HepG2 (cell line): Measurements from ENCODE around the gene TXN2. TPM values are rescaled to one million over a fixed set of nuclear protein-coding genes. Genes with fewer than 3 reads are reported as not detected.

Experiments used
- CEBPG ChIP-seq: IDR thresholded peaks from 2 replicates; pipeline ENCODE4 v1.6.1; 2016
- DNMT1 ChIP-seq: sonication (generic); formaldehyde crosslinking; IDR thresholded peaks from 2 replicates; pipeline ENCODE4 v1.5.1; 2020; ENCODE audit warnings: mild to moderate bottlenecking, missing genetic modification reagents
- GATAD1 ChIP-seq: IDR thresholded peaks from 2 replicates; pipeline ENCODE4 v1.6.1; 2016; ENCODE audit warnings: missing genetic modification reagents, missing compliant biosample characterization
- GATAD2A ChIP-seq: IDR thresholded peaks from 2 replicates; pipeline ENCODE4 v1.6.1; 2016
- KLF15 ChIP-seq: sonication (generic); formaldehyde crosslinking; IDR thresholded peaks from 2 replicates; pipeline ENCODE4 v1.8.1; 2023; ENCODE audit warnings: borderline replicate concordance, mild to moderate bottlenecking, inconsistent platforms, missing genetic modification reagents, mixed read lengths
- KMT2B ChIP-seq: IDR thresholded peaks from 2 replicates; pipeline ENCODE4 v1.6.1; 2016; ENCODE audit warnings: missing genetic modification reagents, missing compliant biosample characterization
- PCBP1 ChIP-seq: fragments of 200-400 bp; formaldehyde crosslinking; IDR thresholded peaks from 2 replicates; pipeline ENCODE4 v1.6.1; 2017; ENCODE audit warnings: mild to moderate bottlenecking, low read depth, low read length, borderline replicate concordance
- PLRG1 ChIP-seq: fragments of 450-650 bp; conservative IDR thresholded peaks from 2 replicates; pipeline ENCODE4 v1.6.1; 2016
- POLR2AphosphoS2 ChIP-seq: IDR thresholded peaks from 2 replicates; pipeline ENCODE4 v1.6.1; 2011; ENCODE audit warnings: low read depth, low read length, improper control_type of control experiment
- RBM22 ChIP-seq: fragments of 200-400 bp; formaldehyde crosslinking; optimal IDR thresholded peaks from 2 replicates; pipeline ENCODE3; 2017; ENCODE audit warnings: mild to moderate bottlenecking, low read length, moderate library complexity
- SIX4 ChIP-seq: sonication (generic); formaldehyde crosslinking; IDR thresholded peaks from 2 replicates; pipeline ENCODE4 v1.4.0; 2020; ENCODE audit warnings: missing genetic modification reagents
- SMAD3 ChIP-seq: sonication (generic); formaldehyde crosslinking; IDR thresholded peaks from 2 replicates; pipeline ENCODE4 v1.4.0; 2020; ENCODE audit warnings: missing genetic modification reagents
- SP5 ChIP-seq: IDR thresholded peaks from 2 replicates; pipeline ENCODE4 v1.6.1; 2016; ENCODE audit warnings: low read depth, borderline replicate concordance
- SRSF9 ChIP-seq: fragments of 200-400 bp; formaldehyde crosslinking; IDR thresholded peaks from 2 replicates; pipeline ENCODE4 v1.6.1; 2018; ENCODE audit warnings: borderline replicate concordance, mild to moderate bottlenecking, low read depth, low read length; ENCODE audit not compliant: insufficient read depth, poor library complexity, severe bottlenecking
- ZBTB21 ChIP-seq: sonication (generic); formaldehyde crosslinking; IDR thresholded peaks from 2 replicates; pipeline ENCODE4 v1.4.0; 2020; ENCODE audit warnings: missing genetic modification reagents
- ZFY ChIP-seq: sonication (generic); formaldehyde crosslinking; IDR thresholded peaks from 2 replicates; pipeline ENCODE4 v1.4.0; 2020; ENCODE audit warnings: missing genetic modification reagents
- ZNF207 ChIP-seq: fragments of 450-650 bp; IDR thresholded peaks from 2 replicates; pipeline ENCODE4 v1.6.1; 2016; ENCODE audit warnings: antibody characterized with exemption, borderline replicate concordance
- ZNF598 ChIP-seq: sonication (generic); formaldehyde crosslinking; IDR thresholded peaks from 2 replicates; pipeline ENCODE4 v1.5.1; 2020; ENCODE audit warnings: mild to moderate bottlenecking, missing genetic modification reagents, borderline replicate concordance
- polyA plus RNA-seq, 8 experiments: library from polyadenylated mRNA; depleted of rRNA in 3 of 8; stranded (reverse) in 7 of 8; unstranded in 1 of 8; fragments of >200 nt; fragmentation: Illumina TruSeq in 4 of 8; extraction: Trizol in 4 of 8; gene quantifications; 2 replicates each; pipeline versions ENCODE4 v1.2.1 to v1.2.3, GENCODE V29; 2011 to 2016; ENCODE audit warnings: low read depth in 4 of 8, missing spikeins in 1 of 8, mixed read lengths in 1 of 8; ENCODE audit not compliant: insufficient read depth in 1 of 8
- total RNA-seq, 5 experiments: library from RNA; depleted of rRNA; stranded (reverse); fragments of >200 nt; fragmentation: Illumina TruSeq; extraction: Trizol; gene quantifications; 2 replicates each; pipeline ENCODE4 v1.2.3, GENCODE V29; 2016; ENCODE audit warnings: low read depth in 1 of 5
- TF ChIP-seq, protein P1 (sequence below): sonication (generic); formaldehyde crosslinking; IDR thresholded peaks from 2 replicates; pipeline ENCODE4 v1.5.1; 2020; ENCODE audit warnings: missing genetic modification reagents, mild to moderate bottlenecking, borderline replicate concordance
- TF ChIP-seq, protein P2 (sequence below): fragments of 450-650 bp; IDR thresholded peaks from 2 replicates; pipeline ENCODE4 v1.6.1; 2017; ENCODE audit warnings: mild to moderate bottlenecking
- TF ChIP-seq, protein P3 (sequence below): sonication (generic); formaldehyde crosslinking; IDR thresholded peaks from 2 replicates; pipeline ENCODE4 v1.8.0; 2022; ENCODE audit warnings: missing genetic modification reagents, low read depth, mild to moderate bottlenecking, borderline replicate concordance
- TF ChIP-seq, protein P4 (sequence below): sonication (generic); formaldehyde crosslinking; IDR thresholded peaks from 2 replicates; pipeline ENCODE4 v1.4.0; 2020; ENCODE audit warnings: mild to moderate bottlenecking, missing genetic modification reagents
- TF ChIP-seq, protein P5 (sequence below): sonication (generic); formaldehyde crosslinking; IDR thresholded peaks from 2 replicates; pipeline ENCODE4 v1.4.0; 2020; ENCODE audit warnings: missing genetic modification reagents, borderline replicate concordance

TXN2 gene
- total and polyA plus RNA-seq, 2 of the 13 experiments (the other 11 are each of a cell fraction or from before 2014, with no cell fraction given) = 41.4 to 109 TPM

DNA sequence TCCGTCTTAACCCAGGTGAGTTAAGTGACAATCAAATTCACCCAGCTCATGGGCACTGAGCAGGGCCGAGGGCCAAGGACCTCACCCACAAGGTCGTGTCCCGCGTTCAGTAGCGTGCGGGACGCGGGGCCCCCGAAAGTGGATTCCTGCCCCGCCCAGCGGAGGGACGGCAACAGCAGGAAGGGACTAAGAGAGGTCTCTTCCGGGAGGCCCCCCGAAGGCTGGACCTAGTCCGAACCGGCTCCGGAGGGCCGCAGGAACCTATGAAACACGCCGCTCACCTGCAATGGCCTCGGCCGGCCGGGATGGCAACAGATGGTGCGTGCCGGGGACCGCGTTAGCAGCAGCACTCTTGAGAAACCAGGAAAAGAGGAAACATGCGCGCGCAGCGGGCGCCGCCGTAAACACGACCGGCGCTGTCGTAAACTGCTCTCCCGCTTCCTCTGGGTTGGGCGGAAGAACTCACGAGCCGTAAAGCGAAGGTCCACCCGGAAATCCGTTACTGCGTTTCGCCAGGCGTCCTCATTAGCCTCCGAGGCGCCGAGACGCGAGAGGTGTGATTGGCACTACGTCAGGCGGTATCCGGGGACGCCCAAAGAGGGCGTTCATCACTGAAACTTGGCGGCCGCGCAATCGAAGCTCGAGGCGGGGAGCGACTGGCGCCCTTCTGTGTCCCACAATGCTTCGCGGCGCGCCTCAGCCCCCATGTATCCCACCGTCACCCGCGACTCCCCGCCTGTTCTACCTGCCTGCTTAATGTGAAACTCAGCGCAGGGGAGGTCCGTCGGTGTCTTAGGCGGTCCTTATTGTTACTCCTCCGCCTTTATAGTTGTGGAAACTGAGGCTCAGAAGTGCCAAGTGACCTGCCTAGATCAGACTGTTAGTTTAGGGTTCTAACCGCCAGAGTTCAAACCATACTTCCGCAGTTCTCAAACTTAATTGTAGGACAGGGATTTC is 47.6 kb upstream of the TXN2 start, which contains the start of gene EIF3D (continued):
- TF ChIP-seq KLF15 (CRISPR knock-in tag) = 0 out of 2 replicates have a peak, but pooled peaks have one; percentile 46
- peak; percentile 29; the same call in 1 of the 2 replicates for TF ChIP-seq SP5 (CRISPR knock-in tag)
- TF ChIP-seq, protein P1, sequence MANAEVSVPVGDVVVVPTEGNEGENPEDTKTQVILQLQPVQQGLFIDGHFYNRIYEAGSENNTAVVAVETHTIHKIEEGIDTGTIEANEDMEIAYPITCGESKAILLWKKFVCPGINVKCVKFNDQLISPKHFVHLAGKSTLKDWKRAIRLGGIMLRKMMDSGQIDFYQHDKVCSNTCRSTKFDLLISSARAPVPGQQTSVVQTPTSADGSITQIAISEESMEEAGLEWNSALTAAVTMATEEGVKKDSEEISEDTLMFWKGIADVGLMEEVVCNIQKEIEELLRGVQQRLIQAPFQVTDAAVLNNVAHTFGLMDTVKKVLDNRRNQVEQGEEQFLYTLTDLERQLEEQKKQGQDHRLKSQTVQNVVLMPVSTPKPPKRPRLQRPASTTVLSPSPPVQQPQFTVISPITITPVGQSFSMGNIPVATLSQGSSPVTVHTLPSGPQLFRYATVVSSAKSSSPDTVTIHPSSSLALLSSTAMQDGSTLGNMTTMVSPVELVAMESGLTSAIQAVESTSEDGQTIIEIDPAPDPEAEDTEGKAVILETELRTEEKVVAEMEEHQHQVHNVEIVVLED (CRISPR knock-in tag) = peak; percentile 99
- TF ChIP-seq, protein P2, sequence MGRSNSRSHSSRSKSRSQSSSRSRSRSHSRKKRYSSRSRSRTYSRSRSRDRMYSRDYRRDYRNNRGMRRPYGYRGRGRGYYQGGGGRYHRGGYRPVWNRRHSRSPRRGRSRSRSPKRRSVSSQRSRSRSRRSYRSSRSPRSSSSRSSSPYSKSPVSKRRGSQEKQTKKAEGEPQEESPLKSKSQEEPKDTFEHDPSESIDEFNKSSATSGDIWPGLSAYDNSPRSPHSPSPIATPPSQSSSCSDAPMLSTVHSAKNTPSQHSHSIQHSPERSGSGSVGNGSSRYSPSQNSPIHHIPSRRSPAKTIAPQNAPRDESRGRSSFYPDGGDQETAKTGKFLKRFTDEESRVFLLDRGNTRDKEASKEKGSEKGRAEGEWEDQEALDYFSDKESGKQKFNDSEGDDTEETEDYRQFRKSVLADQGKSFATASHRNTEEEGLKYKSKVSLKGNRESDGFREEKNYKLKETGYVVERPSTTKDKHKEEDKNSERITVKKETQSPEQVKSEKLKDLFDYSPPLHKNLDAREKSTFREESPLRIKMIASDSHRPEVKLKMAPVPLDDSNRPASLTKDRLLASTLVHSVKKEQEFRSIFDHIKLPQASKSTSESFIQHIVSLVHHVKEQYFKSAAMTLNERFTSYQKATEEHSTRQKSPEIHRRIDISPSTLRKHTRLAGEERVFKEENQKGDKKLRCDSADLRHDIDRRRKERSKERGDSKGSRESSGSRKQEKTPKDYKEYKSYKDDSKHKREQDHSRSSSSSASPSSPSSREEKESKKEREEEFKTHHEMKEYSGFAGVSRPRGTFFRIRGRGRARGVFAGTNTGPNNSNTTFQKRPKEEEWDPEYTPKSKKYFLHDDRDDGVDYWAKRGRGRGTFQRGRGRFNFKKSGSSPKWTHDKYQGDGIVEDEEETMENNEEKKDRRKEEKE = no peak
- TF ChIP-seq PCBP1 = 0 out of 2 replicates have a peak, but pooled peaks have one; percentile 80
- peak; percentile 60 for TF ChIP-seq CEBPG (CRISPR knock-in tag)
- 0 out of 2 replicates have a peak, but pooled peaks have one; percentile 57 for TF ChIP-seq POLR2AphosphoS2
- TF ChIP-seq ZFY (CRISPR knock-in tag) = peak; percentile 91
- peak; percentile 73 for TF ChIP-seq SIX4 (CRISPR knock-in tag)
- peak; percentile 98 for TF ChIP-seq GATAD1 (CRISPR knock-in tag)
- TF ChIP-seq, protein P3, sequence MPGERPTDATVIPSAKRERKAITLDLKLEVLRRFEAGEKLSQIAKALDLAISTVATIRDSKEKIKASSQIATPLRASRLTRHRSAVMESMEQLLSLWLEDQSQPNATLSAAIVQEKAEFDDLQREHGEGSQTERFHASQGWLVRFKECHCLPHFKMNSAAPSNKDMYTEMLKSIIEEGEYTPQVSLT (CRISPR knock-in tag) = no peak; the same call in 1 of the 2 replicates
- TF ChIP-seq ZBTB21 (CRISPR knock-in tag) = 0 out of 2 replicates have a peak, but pooled peaks have one; percentile 44
- TF ChIP-seq GATAD2A (CRISPR knock-in tag) = peak; percentile 7; the same call in 1 of the 2 replicates
- TF ChIP-seq ZNF598 (CRISPR knock-in tag) = peak; percentile 91; the same call in 1 of the 2 replicates
- TF ChIP-seq, protein P4, sequence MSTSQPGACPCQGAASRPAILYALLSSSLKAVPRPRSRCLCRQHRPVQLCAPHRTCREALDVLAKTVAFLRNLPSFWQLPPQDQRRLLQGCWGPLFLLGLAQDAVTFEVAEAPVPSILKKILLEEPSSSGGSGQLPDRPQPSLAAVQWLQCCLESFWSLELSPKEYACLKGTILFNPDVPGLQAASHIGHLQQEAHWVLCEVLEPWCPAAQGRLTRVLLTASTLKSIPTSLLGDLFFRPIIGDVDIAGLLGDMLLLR (CRISPR knock-in tag) = no peak
- no peak for TF ChIP-seq SRSF9
- no peak for TF ChIP-seq DNMT1
- TF ChIP-seq SMAD3 = peak; percentile 33; the same call in 1 of the 2 replicates
- TF ChIP-seq, protein P5, sequence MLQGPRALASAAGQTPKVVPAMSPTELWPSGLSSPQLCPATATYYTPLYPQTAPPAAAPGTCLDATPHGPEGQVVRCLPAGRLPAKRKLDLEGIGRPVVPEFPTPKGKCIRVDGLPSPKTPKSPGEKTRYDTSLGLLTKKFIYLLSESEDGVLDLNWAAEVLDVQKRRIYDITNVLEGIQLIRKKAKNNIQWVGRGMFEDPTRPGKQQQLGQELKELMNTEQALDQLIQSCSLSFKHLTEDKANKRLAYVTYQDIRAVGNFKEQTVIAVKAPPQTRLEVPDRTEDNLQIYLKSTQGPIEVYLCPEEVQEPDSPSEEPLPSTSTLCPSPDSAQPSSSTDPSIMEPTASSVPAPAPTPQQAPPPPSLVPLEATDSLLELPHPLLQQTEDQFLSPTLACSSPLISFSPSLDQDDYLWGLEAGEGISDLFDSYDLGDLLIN (CRISPR knock-in tag) = 0 out of 2 replicates have a peak, but pooled peaks have one; percentile 70
- peak; percentile 70; the same call in 1 of the 2 replicates for TF ChIP-seq KMT2B
- TF ChIP-seq PLRG1 = no peak
- no peak for TF ChIP-seq RBM22
- TF ChIP-seq ZNF207 = no peak
